GM23248 (cell line): Measurements from ENCODE around the gene TXNRD2.

Source experiments
- EZH2 ChIP-seq: fragments of 200-600 bp; sonication (generic); IDR thresholded peaks from 2 replicates; pipeline ENCODE4 v1.6.1; 2018; ENCODE audit warnings: antibody characterized with exemption, mild to moderate bottlenecking; ENCODE audit not compliant: insufficient read depth, poor library complexity, severe bottlenecking
- EZH2phosphoT487 ChIP-seq: fragments of 200-600 bp; sonication (generic); IDR thresholded peaks from 2 replicates; pipeline ENCODE4 v1.6.1; 2018; ENCODE audit warnings: antibody characterized with exemption, moderate library complexity, mild to moderate bottlenecking, low read depth; ENCODE audit not compliant: insufficient read depth

- no peak for TF ChIP-seq EZH2
- TF ChIP-seq EZH2phosphoT487, result no peak
Observed at GRCh38 chr22:19941365-19942082, at the start of gene TXNRD2, which contains the start of gene COMT.
